BJ (cell line): ENCODE results near the gene KIAA1671. TPM values are rescaled to one million over a fixed set of nuclear protein-coding genes. Genes with fewer than 3 reads are reported as not detected.

Experiments
- CTCF ChIA-PET: fragments of 350-600 bp; formaldehyde crosslinking; extraction: SDS; loops from one replicate; lab custom pipeline; 2021; ENCODE audit warnings: antibody characterized with exemption, inconsistent platforms; lab: Yijun Ruan, JAX
- POLR2A ChIA-PET: fragments of 300-600 bp; sonication (Branson Sonifier 250); formaldehyde crosslinking; extraction: SDS; loops from one replicate; lab custom pipeline; 2021; ENCODE audit warnings: antibody characterized with exemption; lab: Charles Lee
- DNase-seq: peaks from one replicate; pipeline ENCODE4 v3.0.0-alpha.2; 2011; ENCODE audit warnings: low read depth
- H3K27me3 ChIP-seq: 2 replicates; pipeline ENCODE4 v1.6.0; 2011; ENCODE audit warnings: low read length; ENCODE audit not compliant: control insufficient read depth, insufficient read depth
- H3K36me3 ChIP-seq: 2 replicates; pipeline ENCODE4 v1.5.1; 2011; ENCODE audit warnings: low read length; ENCODE audit not compliant: control insufficient read depth, insufficient read depth
- H3K4me3 ChIP-seq: 2 replicates; pipeline ENCODE4 v1.5.1; 2011; ENCODE audit warnings: low read depth, mild to moderate bottlenecking, control low read depth, low read length
- CTCF ChIP-seq: IDR thresholded peaks from 2 replicates; pipeline ENCODE4 v1.5.1; 2011; ENCODE audit warnings: low read depth, mild to moderate bottlenecking, control low read depth, inconsistent platforms, low read length, moderate library complexity; ENCODE audit not compliant: insufficient read depth
- polyA plus RNA-seq: library from polyadenylated mRNA; depleted of rRNA; stranded (reverse); fragments of >200 nt; gene quantifications from 2 replicates; pipeline ENCODE4 v1.2.3, GENCODE V29; 2011

KIAA1671 gene
- polyA plus RNA-seq, 1 experiment: 0.11 TPM

- no peaks in the 10 kb centered on the region for H3K27me3 ChIP-seq
- no peak for DNase-seq
- no peak overlapping the region for H3K4me3 ChIP-seq
- no peaks in the 10 kb centered on the region for H3K36me3 ChIP-seq
- TF ChIP-seq CTCF: no peak
- CTCF ChIA-PET: no interaction called here
- POLR2A ChIA-PET: no interaction called here
Measured at GRCh38 chr22:24981066-24981465, 28.6 kb downstream of the KIAA1671 start.

GRCh38 chr22:24981656-24982055, 29.1 kb downstream of the KIAA1671 start:
- Histone ChIP-seq H3K36me3 (no peaks in the 10 kb centered on the region), H3K27me3 (no peaks in the 10 kb centered on the region), H3K4me3 (no peak overlapping the region)
- CTCF ChIA-PET: no interaction called here
- POLR2A ChIA-PET: no interaction called here
- no peak for DNase-seq
- TF ChIP-seq CTCF: no peak

GRCh38 chr22:24982301-24983056, 30.0 kb downstream of the KIAA1671 start:
- TF ChIP-seq CTCF: no peak
- ChIA-PET CTCF (no interaction called here), POLR2A (no interaction called here)
- no peak overlapping the region for H3K4me3 ChIP-seq
- no peaks in the 10 kb centered on the region for H3K36me3 ChIP-seq
- DNase-seq: no peak
- H3K27me3 ChIP-seq: no peaks in the 10 kb centered on the region

- ChIA-PET POLR2A (no interaction called here), CTCF (no interaction called here)
- DNase-seq: no peak
Measured at GRCh38 chr22:24983151-24983550, 30.6 kb downstream of the KIAA1671 start.

GRCh38 chr22:24984122-24984521, 31.6 kb downstream of the KIAA1671 start:
- Histone ChIP-seq H3K4me3 (no peak overlapping the region), H3K36me3 (no peaks in the 10 kb centered on the region), H3K27me3 (no peaks in the 10 kb centered on the region)
- no peak for TF ChIP-seq CTCF
- DNase-seq: no peak
- ChIA-PET POLR2A (no interaction called here), CTCF (no interaction called here)

More at GRCh38 chr22:24983151-24983550, 30.6 kb downstream of the KIAA1671 start:
- Histone ChIP-seq H3K36me3 (no peaks in the 10 kb centered on the region), H3K4me3 (no peak overlapping the region), H3K27me3 (no peaks in the 10 kb centered on the region)
- no peak for TF ChIP-seq CTCF
